Hepatocyte (in vitro differentiated cells): Measurements from ENCODE around the gene SMARCA2.

Source experiments
- CTCF ChIP-seq: fragments of 200-600 bp; sonication (generic); IDR thresholded peaks from 2 replicates; pipeline ENCODE4 v1.5.1; 2016; ENCODE audit warnings: antibody characterized with exemption, mild to moderate bottlenecking; ENCODE audit not compliant: poor library complexity
- EZH2 ChIP-seq: fragments of 200-600 bp; sonication (generic); IDR thresholded peaks from 2 replicates; pipeline ENCODE4 v1.6.1; 2016; ENCODE audit warnings: antibody characterized with exemption, mild to moderate bottlenecking, borderline replicate concordance
- EZH2phosphoT487 ChIP-seq: fragments of 200-600 bp; sonication (generic); IDR thresholded peaks from one replicate; pipeline ENCODE4 v1.6.1; 2018; ENCODE audit warnings: antibody characterized with exemption, mild to moderate bottlenecking, low read depth, moderate library complexity; ENCODE audit not compliant: unreplicated experiment, severe bottlenecking

- TF ChIP-seq CTCF (no peak), EZH2 (no peak), EZH2phosphoT487 (no peak)
Observed at GRCh38 chr9:2018764-2019558, 3.8 kb downstream of the SMARCA2 start.
